Hepatocyte (in vitro differentiated cells): Measurements from ENCODE around the gene DTD1. TPM values are rescaled to one million over a fixed set of nuclear protein-coding genes. Genes with fewer than 3 reads are reported as not detected.

Experiments used
- DNase-seq: peaks from one replicate; pipeline ENCODE4 v3.0.0-alpha.2; 2016; ENCODE audit warnings: low spot score
- H2AFZ ChIP-seq: fragments of 200-600 bp; sonication (generic); 2 replicates; pipeline ENCODE4 v1.6.0; 2016; ENCODE audit warnings: antibody characterized with exemption, mild to moderate bottlenecking
- H3K27ac ChIP-seq: fragments of 200-600 bp; sonication (generic); 2 replicates; pipeline ENCODE4 v1.5.1; 2016; ENCODE audit warnings: mild to moderate bottlenecking
- H3K27me3 ChIP-seq: fragments of 200-600 bp; sonication (generic); 2 replicates; pipeline ENCODE4 v1.6.1; 2016
- H3K36me3 ChIP-seq: fragments of 200-600 bp; sonication (generic); replicated peaks from 2 replicates; pipeline ENCODE4 v1.5.1; 2016; ENCODE audit warnings: low read depth; ENCODE audit not compliant: insufficient read depth
- H3K4me1 ChIP-seq: fragments of 200-600 bp; sonication (generic); 2 replicates; pipeline ENCODE4 v1.5.1; 2016; ENCODE audit warnings: mild to moderate bottlenecking, moderate library complexity; ENCODE audit not compliant: insufficient read depth
- H3K4me2 ChIP-seq: fragments of 200-600 bp; sonication (generic); 2 replicates; pipeline ENCODE4 v1.6.0; 2016
- H3K4me3 ChIP-seq: fragments of 200-600 bp; sonication (generic); 2 replicates; pipeline ENCODE4 v1.5.1; 2016; ENCODE audit warnings: mild to moderate bottlenecking
- H3K79me2 ChIP-seq: fragments of 200-600 bp; sonication (generic); 2 replicates; pipeline ENCODE4 v1.6.0; 2017; ENCODE audit warnings: mild to moderate bottlenecking
- H3K9me2 ChIP-seq: fragments of 200-600 bp; sonication (generic); replicated peaks from 2 replicates; pipeline ENCODE4 v1.6.0; 2017; ENCODE audit warnings: mild to moderate bottlenecking; ENCODE audit not compliant: insufficient read depth
- H3K9me3 ChIP-seq: fragments of 200-600 bp; sonication (generic); 2 replicates; pipeline ENCODE4 v1.5.1; 2016; ENCODE audit warnings: low read depth, mild to moderate bottlenecking
- H4K20me1 ChIP-seq: fragments of 200-600 bp; sonication (generic); 2 replicates; pipeline ENCODE4 v1.6.0; 2016; ENCODE audit warnings: mild to moderate bottlenecking; ENCODE audit not compliant: insufficient read depth, poor library complexity, severe bottlenecking
- EZH2 ChIP-seq: fragments of 200-600 bp; sonication (generic); IDR thresholded peaks from 2 replicates; pipeline ENCODE4 v1.6.1; 2016; ENCODE audit warnings: antibody characterized with exemption, mild to moderate bottlenecking, borderline replicate concordance
- EZH2phosphoT487 ChIP-seq: fragments of 200-600 bp; sonication (generic); IDR thresholded peaks from one replicate; pipeline ENCODE4 v1.6.1; 2018; ENCODE audit warnings: antibody characterized with exemption, mild to moderate bottlenecking, low read depth, moderate library complexity; ENCODE audit not compliant: unreplicated experiment, severe bottlenecking
- WGBS: methylation state at CpG from one replicate; pipeline ENCODE4 v1.1.6; 2016; ENCODE audit warnings: low lambda C conversion rate; ENCODE audit errors: missing lambda C conversion rate; 5-methylcytosine and 5-hydroxymethylcytosine counted together
- polyA plus RNA-seq: library from polyadenylated mRNA; unstranded; fragments of >200 nt; fragmentation: Nextera tagmentation; extraction: Ambion mirVana; gene quantifications from 2 replicates; pipeline ENCODE4 v1.2.1, GENCODE V29; 2016
- total RNA-seq: library from RNA; depleted of rRNA; stranded (reverse); fragments of >200 nt; gene quantifications from 2 replicates; pipeline ENCODE4 v1.2.3, GENCODE V29; 2014
- TF ChIP-seq, protein P1 (sequence below): fragments of 200-600 bp; sonication (generic); IDR thresholded peaks from 2 replicates; pipeline ENCODE4 v1.5.1; 2016; ENCODE audit warnings: antibody characterized with exemption, mild to moderate bottlenecking; ENCODE audit not compliant: poor library complexity

The DTD1 gene
- total and polyA plus RNA-seq, 2 experiments from 2014 or later = 30.1 to 40.1 TPM

DNA sequence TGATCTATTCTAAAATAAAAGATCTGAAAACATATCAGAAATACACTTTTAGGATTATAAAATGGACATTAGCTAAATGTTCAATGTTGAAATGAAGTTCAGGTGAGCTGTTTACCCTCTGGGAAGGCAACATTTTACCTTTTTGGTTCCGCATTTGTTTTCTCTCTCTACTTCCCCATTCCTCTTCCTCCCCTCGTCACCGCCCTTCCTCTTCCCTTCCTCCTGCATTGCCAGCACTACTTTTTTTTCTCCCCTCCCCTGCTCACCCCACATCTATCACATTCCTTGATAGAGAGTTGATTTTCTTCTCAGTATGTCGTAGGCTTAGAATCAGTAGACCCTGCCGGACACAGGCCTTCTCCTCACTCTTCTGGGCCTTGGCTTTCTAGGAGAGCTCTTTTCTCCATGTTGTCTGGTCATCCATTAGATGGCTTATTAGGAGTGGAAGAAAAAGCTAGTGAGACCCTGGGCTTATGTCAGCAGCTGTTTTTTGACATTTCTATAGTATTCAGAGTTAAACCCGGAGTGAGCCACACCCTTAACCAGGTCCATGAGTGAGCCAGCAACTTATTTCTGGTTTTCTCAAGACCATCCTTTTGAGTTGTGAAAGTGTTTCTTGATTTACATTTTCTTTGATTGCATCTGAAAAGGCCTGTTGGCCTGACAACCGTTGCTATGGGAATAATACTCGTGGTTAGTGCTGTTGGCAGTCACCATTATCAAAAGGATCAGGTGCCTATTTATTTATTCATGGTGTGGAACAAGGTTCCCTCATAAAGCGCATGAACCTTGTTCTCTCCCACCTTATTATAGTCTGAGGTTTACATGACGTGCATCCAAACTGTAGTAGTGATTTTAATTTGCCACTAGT is 90.9 kb downstream of the DTD1 start:
- H3K9me2 ChIP-seq = no peaks in the 10 kb centered on the region
- no peaks in the 10 kb centered on the region for H4K20me1 ChIP-seq
- no peaks in the 10 kb centered on the region for H3K27me3 ChIP-seq
- no peak overlapping the region for H3K4me3 ChIP-seq
- 92% methylated on average over 10 of the region's 10 CpGs for WGBS
- no peak overlapping the region for H2AFZ ChIP-seq
- no peaks in the 10 kb centered on the region for H3K36me3 ChIP-seq
- no peaks in the 10 kb centered on the region for H3K79me2 ChIP-seq
- H3K9me3 ChIP-seq = no peaks in the 10 kb centered on the region
- no peak for DNase-seq
- TF ChIP-seq, protein P1, sequence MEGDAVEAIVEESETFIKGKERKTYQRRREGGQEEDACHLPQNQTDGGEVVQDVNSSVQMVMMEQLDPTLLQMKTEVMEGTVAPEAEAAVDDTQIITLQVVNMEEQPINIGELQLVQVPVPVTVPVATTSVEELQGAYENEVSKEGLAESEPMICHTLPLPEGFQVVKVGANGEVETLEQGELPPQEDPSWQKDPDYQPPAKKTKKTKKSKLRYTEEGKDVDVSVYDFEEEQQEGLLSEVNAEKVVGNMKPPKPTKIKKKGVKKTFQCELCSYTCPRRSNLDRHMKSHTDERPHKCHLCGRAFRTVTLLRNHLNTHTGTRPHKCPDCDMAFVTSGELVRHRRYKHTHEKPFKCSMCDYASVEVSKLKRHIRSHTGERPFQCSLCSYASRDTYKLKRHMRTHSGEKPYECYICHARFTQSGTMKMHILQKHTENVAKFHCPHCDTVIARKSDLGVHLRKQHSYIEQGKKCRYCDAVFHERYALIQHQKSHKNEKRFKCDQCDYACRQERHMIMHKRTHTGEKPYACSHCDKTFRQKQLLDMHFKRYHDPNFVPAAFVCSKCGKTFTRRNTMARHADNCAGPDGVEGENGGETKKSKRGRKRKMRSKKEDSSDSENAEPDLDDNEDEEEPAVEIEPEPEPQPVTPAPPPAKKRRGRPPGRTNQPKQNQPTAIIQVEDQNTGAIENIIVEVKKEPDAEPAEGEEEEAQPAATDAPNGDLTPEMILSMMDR = no peak
- no peak for TF ChIP-seq EZH2phosphoT487
- TF ChIP-seq EZH2 = no peak
- no peak overlapping the region for H3K4me2 ChIP-seq
- no peak overlapping the region for H3K27ac ChIP-seq
- peaks cover 4% of the 10 kb centered on the region for H3K4me1 ChIP-seq

DNA sequence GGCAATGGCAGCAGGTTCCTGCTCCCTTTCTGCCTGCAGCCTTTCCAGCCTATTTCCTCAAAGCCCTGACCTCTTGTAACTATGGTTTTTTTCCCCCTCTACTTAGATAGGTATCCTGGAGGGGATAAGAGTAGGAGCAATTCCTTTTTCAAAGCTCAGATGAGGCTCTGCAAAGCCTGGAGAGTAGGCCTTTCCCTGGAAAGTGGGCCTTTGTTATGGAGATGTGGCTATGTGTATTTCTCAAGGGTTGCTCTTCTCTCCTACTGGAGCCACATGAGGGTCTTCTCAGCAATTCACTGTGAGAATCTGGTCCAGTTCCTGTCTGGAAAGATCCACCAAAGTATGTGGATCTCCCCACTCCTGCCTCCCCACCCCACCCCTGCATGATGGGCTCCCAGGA is 96.0 kb downstream of the DTD1 start:
- H3K27ac ChIP-seq = no peak overlapping the region

DNA sequence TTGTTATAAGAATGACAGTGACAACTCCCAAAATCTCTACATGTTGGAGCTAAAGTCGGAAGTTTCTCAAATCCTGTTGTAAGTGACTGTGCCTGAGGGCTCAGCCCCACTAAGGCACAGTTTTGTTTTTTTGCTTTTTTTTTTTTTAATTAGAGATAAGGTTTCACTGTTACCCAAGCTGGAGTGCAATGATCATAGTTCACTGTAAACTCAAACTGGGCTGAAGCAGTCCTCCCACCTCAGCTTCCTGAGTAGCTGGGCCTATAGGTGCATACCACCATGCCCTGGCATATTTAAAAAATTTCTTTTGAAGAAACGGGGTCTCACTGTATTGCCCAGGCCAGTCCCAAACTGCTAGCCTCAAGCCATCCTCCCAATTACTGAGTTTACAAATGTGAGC is 96.9 kb downstream of the DTD1 start:
- Histone ChIP-seq H3K9me3 (no peaks in the 10 kb centered on the region), H3K9me2 (no peaks in the 10 kb centered on the region), H3K4me1 (no peaks in the 10 kb centered on the region), H4K20me1 (no peaks in the 10 kb centered on the region), H3K27ac (no peak overlapping the region), H2AFZ (no peak overlapping the region), H3K4me3 (no peak overlapping the region), H3K4me2 (no peak overlapping the region), H3K36me3 (no peaks in the 10 kb centered on the region), H3K79me2 (no peaks in the 10 kb centered on the region), H3K27me3 (no peaks in the 10 kb centered on the region)
- TF ChIP-seq, protein P1 = no peak
- no peak for TF ChIP-seq EZH2
- DNase-seq = no peak
- WGBS = 76% methylated on average over 2 of the region's 2 CpGs

More for the DNA sequence above, 96.0 kb downstream of the DTD1 start:
- TF ChIP-seq, protein P1 = no peak
- TF ChIP-seq EZH2phosphoT487 (no peak), EZH2 (no peak)
- Histone ChIP-seq H3K79me2 (no peaks in the 10 kb centered on the region), H3K36me3 (no peaks in the 10 kb centered on the region), H3K4me2 (no peak overlapping the region), H4K20me1 (no peaks in the 10 kb centered on the region), H3K4me3 (no peak overlapping the region), H3K9me3 (no peaks in the 10 kb centered on the region), H3K4me1 (no peaks in the 10 kb centered on the region), H3K9me2 (no peaks in the 10 kb centered on the region), H3K27me3 (no peaks in the 10 kb centered on the region), H2AFZ (no peak overlapping the region)
- DNase-seq = no peak
